ENCODE results near the gene CDC42EP1. TPM values are rescaled to one million over a fixed set of nuclear protein-coding genes. Genes with fewer than 3 reads are reported as not detected.

Gene CDC42EP1
- polyA plus RNA-seq, 1 of the 3 experiments (the other 2 are of a cell fraction), result 24.9 TPM

DNA sequence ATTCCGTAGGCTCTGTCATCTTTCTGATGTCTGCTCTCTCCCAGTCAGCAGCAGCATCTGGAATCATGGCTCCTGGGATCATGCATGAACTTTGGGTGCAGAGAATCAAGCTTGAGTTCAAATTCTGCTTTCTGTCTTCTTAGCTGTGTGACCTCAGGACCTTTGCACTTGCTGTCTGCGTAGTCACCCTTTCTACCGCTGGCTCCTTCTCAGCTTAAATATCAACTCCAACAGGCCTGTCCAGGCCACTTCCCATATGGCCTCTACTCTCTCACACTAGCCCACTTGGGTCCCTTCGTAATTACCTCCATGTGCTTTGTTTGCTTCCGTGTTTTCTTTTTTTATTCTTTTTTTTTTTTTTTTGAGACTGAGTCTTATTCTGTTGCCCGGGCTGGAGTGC is 43.8 kb downstream of the CDC42EP1 start:
- CTCF ChIA-PET, result interaction anchor here (0.6 to 3.2 kb wide), 4 partner anchors 12 to 77 kb away, joined by 3 to 15 read pairs (median 6); no protein-coding TSS in a partner anchor
- no peaks in the 10 kb centered on the region for H4K20me1 ChIP-seq (ENCODE audit: insufficient read depth)
- no peak overlapping the region for H3K9ac ChIP-seq
- H3K36me3 ChIP-seq (replicated peaks in 1 of 2; ENCODE audit: control insufficient read depth in 1 of 2, insufficient read depth in 2 of 2, low read length in 1 of 2), result no peaks in the 10 kb centered on the region
- H3K79me2 ChIP-seq (ENCODE audit: insufficient read depth), result peaks cover 2% of the 10 kb centered on the region; the same call in 1 of the 2 replicates
- no peak for DNase-seq
- H3K4me3 ChIP-seq (ENCODE audit: low read depth in 2 of 2, low read length in 1 of 2), result no peak overlapping the region
- no peaks in the 10 kb centered on the region for H3K9me2 ChIP-seq
- H3F3A ChIP-seq (replicated peaks; ENCODE audit: insufficient read depth), result peaks cover 10% of the 10 kb centered on the region
- no peaks in the 10 kb centered on the region for H3K9me3 ChIP-seq
- H2AFZ ChIP-seq (ENCODE audit: low read depth), result no peak overlapping the region
- H3K27me3 ChIP-seq (ENCODE audit: insufficient read depth), result no peaks in the 10 kb centered on the region
- 92% methylated on average over 6 of the region's 6 CpGs for WGBS (ENCODE audit: low lambda C conversion rate)
- no peak for TF ChIP-seq RXRA (IDR thresholded peaks at IDR 0.05; ENCODE audit: borderline replicate concordance, low read depth)
- TF ChIP-seq, protein P1, sequence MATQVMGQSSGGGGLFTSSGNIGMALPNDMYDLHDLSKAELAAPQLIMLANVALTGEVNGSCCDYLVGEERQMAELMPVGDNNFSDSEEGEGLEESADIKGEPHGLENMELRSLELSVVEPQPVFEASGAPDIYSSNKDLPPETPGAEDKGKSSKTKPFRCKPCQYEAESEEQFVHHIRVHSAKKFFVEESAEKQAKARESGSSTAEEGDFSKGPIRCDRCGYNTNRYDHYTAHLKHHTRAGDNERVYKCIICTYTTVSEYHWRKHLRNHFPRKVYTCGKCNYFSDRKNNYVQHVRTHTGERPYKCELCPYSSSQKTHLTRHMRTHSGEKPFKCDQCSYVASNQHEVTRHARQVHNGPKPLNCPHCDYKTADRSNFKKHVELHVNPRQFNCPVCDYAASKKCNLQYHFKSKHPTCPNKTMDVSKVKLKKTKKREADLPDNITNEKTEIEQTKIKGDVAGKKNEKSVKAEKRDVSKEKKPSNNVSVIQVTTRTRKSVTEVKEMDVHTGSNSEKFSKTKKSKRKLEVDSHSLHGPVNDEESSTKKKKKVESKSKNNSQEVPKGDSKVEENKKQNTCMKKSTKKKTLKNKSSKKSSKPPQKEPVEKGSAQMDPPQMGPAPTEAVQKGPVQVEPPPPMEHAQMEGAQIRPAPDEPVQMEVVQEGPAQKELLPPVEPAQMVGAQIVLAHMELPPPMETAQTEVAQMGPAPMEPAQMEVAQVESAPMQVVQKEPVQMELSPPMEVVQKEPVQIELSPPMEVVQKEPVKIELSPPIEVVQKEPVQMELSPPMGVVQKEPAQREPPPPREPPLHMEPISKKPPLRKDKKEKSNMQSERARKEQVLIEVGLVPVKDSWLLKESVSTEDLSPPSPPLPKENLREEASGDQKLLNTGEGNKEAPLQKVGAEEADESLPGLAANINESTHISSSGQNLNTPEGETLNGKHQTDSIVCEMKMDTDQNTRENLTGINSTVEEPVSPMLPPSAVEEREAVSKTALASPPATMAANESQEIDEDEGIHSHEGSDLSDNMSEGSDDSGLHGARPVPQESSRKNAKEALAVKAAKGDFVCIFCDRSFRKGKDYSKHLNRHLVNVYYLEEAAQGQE (IDR thresholded peaks at IDR 0.05; ENCODE audit: low read depth, low read length), result no peak
- no peak for TF ChIP-seq RAD21 (IDR thresholded peaks at IDR 0.05; ENCODE audit: low read length)
- TF ChIP-seq FOXJ3 (CRISPR knock-in tag; IDR thresholded peaks at IDR 0.05), result no peak
- TF ChIP-seq TAF1 (IDR thresholded peaks at IDR 0.05; ENCODE audit: borderline replicate concordance, low read depth, low read length), result no peak
- no peak for TF ChIP-seq NFIC (IDR thresholded peaks at IDR 0.05; ENCODE audit: borderline replicate concordance)
- no peak for TF ChIP-seq FOXM1 (IDR thresholded peaks at IDR 0.05; ENCODE audit: low read depth)
- no peak for TF ChIP-seq FOSL2 (IDR thresholded peaks at IDR 0.05; ENCODE audit: borderline replicate concordance, low read depth)
- TF ChIP-seq, protein P2, sequence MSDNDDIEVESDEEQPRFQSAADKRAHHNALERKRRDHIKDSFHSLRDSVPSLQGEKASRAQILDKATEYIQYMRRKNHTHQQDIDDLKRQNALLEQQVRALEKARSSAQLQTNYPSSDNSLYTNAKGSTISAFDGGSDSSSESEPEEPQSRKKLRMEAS (IDR thresholded peaks at IDR 0.05; ENCODE audit: low read depth), result no peak
- TF ChIP-seq EP300 (IDR thresholded peaks at IDR 0.05; ENCODE audit: borderline replicate concordance in 1 of 2, low read depth in 1 of 2, low read length in 1 of 2), result no peak
- no peak for TF ChIP-seq CHD2 (IDR thresholded peaks at IDR 0.05; ENCODE audit: low read length, partially characterized antibody)
- TF ChIP-seq GATA2 (CRISPR knock-in tag; IDR thresholded peaks at IDR 0.05), result no peak
- no peak for TF ChIP-seq MEF2A (IDR thresholded peaks at IDR 0.05; ENCODE audit: borderline replicate concordance, low read depth)
- TF ChIP-seq NRF1 (IDR thresholded peaks at IDR 0.05; ENCODE audit: low read depth, low read length), result no peak
- no peak for TF ChIP-seq TCF12 (IDR thresholded peaks at IDR 0.05)
- no peak for TF ChIP-seq SMC3 (IDR thresholded peaks at IDR 0.05; ENCODE audit: low read depth, low read length)
- TF ChIP-seq, protein P3, sequence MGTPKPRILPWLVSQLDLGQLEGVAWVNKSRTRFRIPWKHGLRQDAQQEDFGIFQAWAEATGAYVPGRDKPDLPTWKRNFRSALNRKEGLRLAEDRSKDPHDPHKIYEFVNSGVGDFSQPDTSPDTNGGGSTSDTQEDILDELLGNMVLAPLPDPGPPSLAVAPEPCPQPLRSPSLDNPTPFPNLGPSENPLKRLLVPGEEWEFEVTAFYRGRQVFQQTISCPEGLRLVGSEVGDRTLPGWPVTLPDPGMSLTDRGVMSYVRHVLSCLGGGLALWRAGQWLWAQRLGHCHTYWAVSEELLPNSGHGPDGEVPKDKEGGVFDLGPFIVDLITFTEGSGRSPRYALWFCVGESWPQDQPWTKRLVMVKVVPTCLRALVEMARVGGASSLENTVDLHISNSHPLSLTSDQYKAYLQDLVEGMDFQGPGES (IDR thresholded peaks at IDR 0.05; ENCODE audit: low read depth, low read length), result no peak
- POLR2A ChIA-PET, result no interaction called here
- no peak overlapping the region for H3K4me2 ChIP-seq
- H3K27ac ChIP-seq (ENCODE audit: low read depth in 2 of 2, low read length in 1 of 2), result no peak overlapping the region
- H3K4me1 ChIP-seq (ENCODE audit: control insufficient read depth in 1 of 2, insufficient read depth in 2 of 2, low read depth in 1 of 2, low read length in 1 of 2), result peaks cover 0 to 4% of the 10 kb centered on the region in 2 experiments; a peak in 1 of 4 replicates

Data from SK-N-SH (cell line).